CD14-positive monocyte (primary cell): ENCODE measurements around the gene DENND1A. TPM values are rescaled to one million over a fixed set of nuclear protein-coding genes. Genes with fewer than 3 reads are reported as not detected.

Experiments used
- DNase-seq, 3 donors: peaks; one replicate each; pipeline ENCODE4 v3.0.0-alpha.2; 2011 to 2022
- H2AFZ ChIP-seq: 2 replicates; pipeline ENCODE4 v1.6.0; 2012; ENCODE audit warnings: mild to moderate bottlenecking, low read depth, low read length, inconsistent platforms; ENCODE audit not compliant: insufficient read depth, poor library complexity, severe bottlenecking
- H3K27ac ChIP-seq, 2 donors: 1 replicate in 1 of 2; 2 replicates in 1 of 2; pipeline ENCODE4 v1.5.1; 2012 to 2013; ENCODE audit warnings: low read length in 2 of 2, control low read depth in 1 of 2, inconsistent platforms in 1 of 2, low read depth in 1 of 2, mild to moderate bottlenecking in 1 of 2
- H3K27me3 ChIP-seq, 2 donors: one replicate each; pipeline versions ENCODE4 v1.6.0 to v1.6.1; 2011 to 2013; ENCODE audit warnings: low read length in 2 of 2; ENCODE audit not compliant: control insufficient read depth in 2 of 2, insufficient read depth in 2 of 2
- H3K36me3 ChIP-seq, 2 donors: replicated peaks in 1 of 2; 1 replicate in 1 of 2; 2 replicates in 1 of 2; pipeline versions ENCODE4 v1.5.1 to v1.6.1; 2012 to 2013; ENCODE audit warnings: low read length in 2 of 2, control low read depth in 1 of 2, inconsistent platforms in 1 of 2, mild to moderate bottlenecking in 1 of 2; ENCODE audit not compliant: insufficient read depth in 2 of 2, control insufficient read depth in 1 of 2
- H3K4me1 ChIP-seq, 2 donors: 1 replicate in 1 of 2; 2 replicates in 1 of 2; pipeline versions ENCODE4 v1.5.1 to v1.6.1; 2012 to 2013; ENCODE audit warnings: low read length in 2 of 2, control low read depth in 1 of 2, inconsistent platforms in 1 of 2, mild to moderate bottlenecking in 1 of 2, moderate library complexity in 1 of 2; ENCODE audit not compliant: insufficient read depth in 2 of 2, control insufficient read depth in 1 of 2
- H3K4me2 ChIP-seq: replicated peaks from 2 replicates; pipeline ENCODE3; 2012; ENCODE audit warnings: low read length, moderate library complexity, mild to moderate bottlenecking; ENCODE audit not compliant: poor library complexity, severe bottlenecking; ENCODE audit errors: extremely low read depth
- H3K4me3 ChIP-seq, 3 experiments: fragments of 200-600 bp in 1 of 3; sonication (generic) in 1 of 3; replicated peaks in 1 of 3; 1 replicate in 2 of 3; 2 replicates in 1 of 3; pipeline ENCODE4 v1.5.1; 2011 to 2013; ENCODE audit warnings: low read length in 3 of 3, mild to moderate bottlenecking in 3 of 3, control low read depth in 2 of 3, low read depth in 2 of 3, inconsistent platforms in 1 of 3, moderate library complexity in 1 of 3
- H3K79me2 ChIP-seq: 2 replicates; pipeline ENCODE4 v1.6.0; 2012; ENCODE audit warnings: mild to moderate bottlenecking, control low read depth, inconsistent platforms, low read length, moderate library complexity; ENCODE audit not compliant: insufficient read depth
- H3K9ac ChIP-seq: 2 replicates; pipeline ENCODE4 v1.6.0; 2017; ENCODE audit warnings: low read length, mild to moderate bottlenecking; ENCODE audit not compliant: insufficient read depth, poor library complexity, severe bottlenecking
- H3K9me3 ChIP-seq, 2 donors: replicated peaks in 1 of 2; 1 replicate in 1 of 2; 2 replicates in 1 of 2; pipeline versions ENCODE4 v1.5.1 to v1.6.1; 2012 to 2013; ENCODE audit warnings: low read length in 2 of 2, control low read depth in 1 of 2; ENCODE audit not compliant: control insufficient read depth in 1 of 2, insufficient read depth in 1 of 2
- H4K20me1 ChIP-seq: 2 replicates; pipeline ENCODE4 v1.6.0; 2012; ENCODE audit warnings: mild to moderate bottlenecking, low read length, control low read depth, moderate library complexity; ENCODE audit not compliant: insufficient read depth
- H3K27ac Mint-ChIP-seq, 7 donors: one replicate each; pipeline ENCODE4 v1.8.0; 2020; ENCODE audit warnings: mild to moderate bottlenecking in 7 of 7, mixed read lengths in 7 of 7, moderate library complexity in 6 of 7, inconsistent platforms in 2 of 7
- H3K27me3 Mint-ChIP-seq, 3 donors: one replicate each; pipeline ENCODE4 v1.8.0; 2021 to 2022; ENCODE audit warnings: low read depth in 3 of 3, mild to moderate bottlenecking in 3 of 3, mixed read lengths in 3 of 3, moderate library complexity in 3 of 3, inconsistent platforms in 1 of 3
- H3K36me3 Mint-ChIP-seq, 2 donors: one replicate each; pipeline ENCODE4 v1.8.0; 2020; ENCODE audit warnings: mixed read lengths in 2 of 2, inconsistent platforms in 1 of 2, mild to moderate bottlenecking in 1 of 2
- H3K4me1 Mint-ChIP-seq: one replicate; pipeline ENCODE4 v1.8.0; 2020; ENCODE audit warnings: mild to moderate bottlenecking, mixed read lengths
- H3K4me3 Mint-ChIP-seq, 2 donors: one replicate each; pipeline ENCODE4 v1.8.0; 2020; ENCODE audit warnings: mild to moderate bottlenecking in 2 of 2, mixed read lengths in 2 of 2, moderate library complexity in 1 of 2
- H3K9me3 Mint-ChIP-seq, 7 donors: one replicate each; pipeline ENCODE4 v1.8.0; 2020 to 2022; ENCODE audit warnings: mixed read lengths in 7 of 7, mild to moderate bottlenecking in 6 of 7, moderate library complexity in 6 of 7, inconsistent platforms in 2 of 7
- CTCF ChIP-seq: fragments of 200-600 bp; IDR thresholded peaks from one replicate; pipeline ENCODE4 v1.8.0; 2022; ENCODE audit warnings: antibody characterized with exemption, mild to moderate bottlenecking
- WGBS: methylation state at CpG from one replicate; pipeline ENCODE4 v1.1.5; 2013; ENCODE audit warnings: missing lambda C conversion rate; ENCODE audit not compliant: insufficient coverage; 5-methylcytosine and 5-hydroxymethylcytosine counted together
- intact Hi-C, 2 donors: fragments of 100-400 bp; cut with micrococcal nuclease; formaldehyde crosslinking; loops; one replicate each; pipeline versions ENCODE4 v1.15.0 to v1.15.1; 2023
- polyA plus RNA-seq, 3 donors: library from polyadenylated mRNA; depleted of rRNA in 1 of 3; unstranded in 2 of 3; stranded (reverse) in 1 of 3; fragments of 300-500 nt in 2 of 3; fragments of >200 nt in 1 of 3; fragmentation: Illumina TruSeq in 2 of 3; gene quantifications; 1 replicate in 2 of 3; 2 replicates in 1 of 3; pipeline ENCODE4 v1.2.3, GENCODE V29; 2012 to 2021

DENND1A gene
- polyA plus RNA-seq, 3 donors: 24.8 to 73.0 (median 29.4) TPM

GRCh38 chr9:123778232-123778902 lies 151.6 kb downstream of the DENND1A start:
- no peak overlapping the region for H2AFZ ChIP-seq
- H3K9me3 ChIP-seq: no peaks in the 10 kb centered on the region
- H3K4me2 ChIP-seq: no peak overlapping the region
- peaks cover 99% of the 10 kb centered on the region for H4K20me1 ChIP-seq
- H3K79me2 ChIP-seq: peaks cover 37% of the 10 kb centered on the region
- H3K27ac ChIP-seq: no peak overlapping the region
- Mint-ChIP-seq H3K4me1 (peaks cover 22% of the 10 kb centered on the region), H3K36me3 (peaks cover 2 to 20% of the 10 kb centered on the region in 2 donors), H3K4me3 (no peak overlapping the region), H3K9me3 (no peaks in the 10 kb centered on the region), H3K27ac (no peak overlapping the region), H3K27me3 (no peaks in the 10 kb centered on the region)
- DNase-seq: no peak
- WGBS: 100% methylated on average over 3 of the region's 8 CpGs
- H3K9ac ChIP-seq: no peak overlapping the region
- H3K4me1 ChIP-seq: peaks cover 11 to 12% of the 10 kb centered on the region in 2 donors
- no peaks in the 10 kb centered on the region for H3K27me3 ChIP-seq
- H3K4me3 ChIP-seq: no peak overlapping the region
- no peak for TF ChIP-seq CTCF
- peaks cover 3 to 13% of the 10 kb centered on the region in 2 donors for H3K36me3 ChIP-seq
- intact Hi-C loops: no loop called here

GRCh38 chr9:123776708-123777537 lies 153.0 kb downstream of the DENND1A start:
- WGBS: no CpG with 5 or more reads among the region's 7 CpGs
- H3K36me3 ChIP-seq: peaks cover 3 to 13% of the 10 kb centered on the region in 2 donors
- H3K4me2 ChIP-seq: no peak overlapping the region
- peaks cover 34% of the 10 kb centered on the region for H3K4me1 Mint-ChIP-seq
- H3K4me3 Mint-ChIP-seq: no peak overlapping the region
- TF ChIP-seq CTCF: no peak
- DNase-seq: no peak
- no peak overlapping the region for H3K4me3 ChIP-seq
- H3K27ac ChIP-seq: no peak overlapping the region
- peaks cover 2 to 15% of the 10 kb centered on the region in 2 donors for H3K36me3 Mint-ChIP-seq
- no peaks in the 10 kb centered on the region for H3K27me3 Mint-ChIP-seq
- H3K9me3 Mint-ChIP-seq: no peaks in the 10 kb centered on the region
- peaks cover 21 to 26% of the 10 kb centered on the region in 2 donors for H3K4me1 ChIP-seq
- no peaks in the 10 kb centered on the region for H3K27me3 ChIP-seq
- no peak overlapping the region for H3K27ac Mint-ChIP-seq
- H3K9me3 ChIP-seq: no peaks in the 10 kb centered on the region
- no peak overlapping the region for H3K9ac ChIP-seq
- H4K20me1 ChIP-seq: peaks cover 100% of the 10 kb centered on the region
- H2AFZ ChIP-seq: no peak overlapping the region
- H3K79me2 ChIP-seq: peaks cover 44% of the 10 kb centered on the region
- intact Hi-C loops: no loop called here
